ENCODE data around the gene SLC39A11.

The SLC39A11 gene

GRCh38 chr17:72978593-72979218, 113.8 kb downstream of the SLC39A11 start:
- POLR2A ChIA-PET, result no interaction called here
- no peak for TF ChIP-seq CTCF (IDR thresholded peaks at IDR 0.05; ENCODE audit: insufficient read depth, low read length, missing control alignments)
- CTCF ChIA-PET, result interaction anchor here (0.8 to 4.0 kb wide), 3 partner anchors 7 to 252 kb away, joined by 3 to 43 read pairs (median 3); no protein-coding TSS in a partner anchor
- no peak for DNase-seq (ENCODE audit: low read depth, low spot score)
- H3K4me3 ChIP-seq (ENCODE audit: low read depth, low read length), result no peak overlapping the region

- ChIA-PET POLR2A (no interaction called here), CTCF (interaction anchor here (0.9 to 4.0 kb wide), 5 partner anchors 8 to 421 kb away, joined by 3 to 43 read pairs (median 4); no protein-coding TSS in a partner anchor)
- no peak for DNase-seq (ENCODE audit: low read depth, low spot score)
These were observed 114.6 kb downstream of the SLC39A11 start for GRCh38 chr17:72977771-72978417.

GRCh38 chr17:72976971-72977770, 115.3 kb downstream of the SLC39A11 start:
- POLR2A ChIA-PET, result no interaction called here

More at GRCh38 chr17:72977771-72978417, 114.6 kb downstream of the SLC39A11 start:
- TF ChIP-seq CTCF (IDR thresholded peaks at IDR 0.05; ENCODE audit: insufficient read depth, low read length, missing control alignments), result no peak
- no peak overlapping the region for H3K4me3 ChIP-seq (ENCODE audit: low read depth, low read length)

GRCh38 chr17:72975509-72975908, 117.0 kb downstream of the SLC39A11 start:
- POLR2A ChIA-PET, result no interaction called here
- no peak for DNase-seq (ENCODE audit: low read depth, low spot score)
- TF ChIP-seq CTCF (IDR thresholded peaks at IDR 0.05; ENCODE audit: insufficient read depth, low read length, missing control alignments), result no peak
- CTCF ChIA-PET, result interaction anchor here (1.3 to 4.0 kb wide), 2 partner anchors 10 to 251 kb away, joined by 4 to 43 read pairs; no protein-coding TSS in a partner anchor
- no peak overlapping the region for H3K4me3 ChIP-seq (ENCODE audit: low read depth, low read length)

More at GRCh38 chr17:72976971-72977770, 115.3 kb downstream of the SLC39A11 start:
- CTCF ChIA-PET, result interaction anchor here (1.0 to 4.0 kb wide), 5 partner anchors 8 to 420 kb away, joined by 3 to 43 read pairs (median 4); no protein-coding TSS in a partner anchor
- DNase-seq (ENCODE audit: low read depth, low spot score), result peak; percentile 72
- TF ChIP-seq CTCF (IDR thresholded peaks at IDR 0.05; ENCODE audit: insufficient read depth, low read length, missing control alignments), result no peak
- no peak overlapping the region for H3K4me3 ChIP-seq (ENCODE audit: low read depth, low read length)

GRCh38 chr17:72974605-72975232, 117.8 kb downstream of the SLC39A11 start:
- no peak for DNase-seq (ENCODE audit: low read depth, low spot score)
- POLR2A ChIA-PET, result interaction anchor here (0.7 kb wide), 1 partner anchor 283 kb away, joined by 5 read pairs; no protein-coding TSS in a partner anchor
- H3K4me3 ChIP-seq (ENCODE audit: low read depth, low read length), result no peak overlapping the region
- CTCF ChIA-PET, result interaction anchor here (0.7 to 4.0 kb wide), 5 partner anchors 11 to 250 kb away, joined by 3 to 43 read pairs (median 5); no protein-coding TSS in a partner anchor
- no peak for TF ChIP-seq CTCF (IDR thresholded peaks at IDR 0.05; ENCODE audit: insufficient read depth, low read length, missing control alignments)

All from AG04449 (cell line).